K562 (cell line): Measurements from ENCODE around the gene SP100. TPM values are rescaled to one million over a fixed set of nuclear protein-coding genes. Genes with fewer than 3 reads are reported as not detected.

ENCODE experiments used
- BHLHE40 ChIP-seq: IDR thresholded peaks from 2 replicates; pipeline ENCODE4 v1.6.1; 2011; ENCODE audit warnings: low read length, improper control_type of control experiment
- DPF2 ChIP-seq: fragments of 450-650 bp; IDR thresholded peaks from 2 replicates; pipeline ENCODE4 v1.6.1; 2016
- EP400 ChIP-seq: fragments of 450-650 bp; IDR thresholded peaks from 2 replicates; pipeline ENCODE4 v1.6.1; 2017; ENCODE audit warnings: antibody characterized with exemption, mild to moderate bottlenecking, moderate library complexity
- FOSL1 ChIP-seq: fragments of 200-800 bp; sonication (Bioruptor generic); conservative IDR thresholded peaks from 2 replicates; pipeline ENCODE4 v1.6.1; 2016; ENCODE audit warnings: missing genetic modification characterization, missing compliant biosample characterization
- MEIS2 ChIP-seq: fragments of 450-650 bp; IDR thresholded peaks from 2 replicates; pipeline ENCODE4 v1.6.1; 2014; ENCODE audit warnings: mild to moderate bottlenecking; ENCODE audit not compliant: partially characterized antibody
- MYC ChIP-seq, 2 experiments: fragments of 250-450 bp in 1 of 2; sonication (Bioruptor Pico) in 1 of 2; IDR thresholded peaks; 2 replicates each; pipeline versions ENCODE4 v1.5.1 to v1.6.1; 2012 to 2021; ENCODE audit warnings: low read depth in 2 of 2, borderline replicate concordance in 1 of 2, improper control_type of control experiment in 1 of 2, low read length in 1 of 2, mild to moderate bottlenecking in 1 of 2, moderate library complexity in 1 of 2
- NFE2 ChIP-seq: IDR thresholded peaks from 2 replicates; pipeline ENCODE4 v1.6.1; 2014; ENCODE audit warnings: antibody characterized with exemption, low read depth
- SAFB ChIP-seq: fragments of 200-400 bp; formaldehyde crosslinking; IDR thresholded peaks from 2 replicates; pipeline ENCODE4 v1.6.1; 2017; ENCODE audit warnings: low read depth, low read length, borderline replicate concordance
- SMARCE1 ChIP-seq: fragments of 450-650 bp; IDR thresholded peaks from 2 replicates; pipeline ENCODE4 v1.7.1; 2016; ENCODE audit warnings: mild to moderate bottlenecking
- SREBF1 ChIP-seq: fragments of 150-350 bp; IDR thresholded peaks from 2 replicates; pipeline ENCODE4 v1.6.1; 2014; ENCODE audit warnings: antibody characterized with exemption, low read depth, low read length, borderline replicate concordance
- ZNF354B ChIP-seq: fragments of 250-450 bp; sonication (Bioruptor Pico); IDR thresholded peaks from 2 replicates; pipeline ENCODE4 v1.4.0; 2020
- ZNF384 ChIP-seq: IDR thresholded peaks from 2 replicates; pipeline ENCODE4 v1.6.1; 2012; ENCODE audit warnings: low read depth, low read length, improper control_type of control experiment
- polyA plus RNA-seq, 8 experiments: library from polyadenylated mRNA; depleted of rRNA in 4 of 8; stranded (reverse) in 5 of 8; unstranded in 3 of 8; fragments of >200 nt; fragmentation: Nextera tagmentation in 2 of 8; fragmentation: Illumina TruSeq in 1 of 8; extraction: Ambion mirVana in 2 of 8; extraction: Trizol in 1 of 8; gene quantifications; 2 replicates each; pipeline versions ENCODE4 v1.2.1 to v1.2.3, GENCODE V29; 2011 to 2014; ENCODE audit warnings: inconsistent platforms in 1 of 8, missing spikeins in 1 of 8
- total RNA-seq, 7 experiments: library from RNA; depleted of rRNA in 6 of 7; stranded (reverse); fragments of >200 nt in 6 of 7; fragmentation: Illumina TruSeq in 2 of 7; extraction: Trizol in 2 of 7; gene quantifications; 2 replicates each; pipeline versions ENCODE4 v1.2.1 to v1.2.3, GENCODE V29; 2011 to 2021; ENCODE audit warnings: low replicate concordance in 1 of 7
- TF ChIP-seq, protein P1 (sequence below), 2 experiments: fragments of 450-650 bp; IDR thresholded peaks; 2 replicates each; pipeline ENCODE4 v1.6.1; 2016; ENCODE audit warnings: mild to moderate bottlenecking in 2 of 2, borderline replicate concordance in 1 of 2, low read depth in 1 of 2, moderate library complexity in 1 of 2
- TF ChIP-seq, protein P2 (sequence below): sonication (generic); formaldehyde crosslinking; IDR thresholded peaks from 2 replicates; pipeline ENCODE4 v1.8.0; 2022; ENCODE audit warnings: mild to moderate bottlenecking, missing genetic modification reagents

Gene SP100
- total and polyA plus RNA-seq, 9 of the 15 experiments (the other 6 are each of a cell fraction or from before 2014, with no cell fraction given) = 19.2 to 39.2 (median 34.6) TPM

GRCh38 chr2:230418341-230419016, 2.5 kb downstream of the SP100 start (continued):
- TF ChIP-seq NFE2 (peak; percentile 57), FOSL1 (tag) (peak; percentile 38; the same call in 1 of the 2 replicates), MEIS2 (peak; percentile 16), MYC (IDR thresholded peaks at IDR 0.05; ENCODE audit: low read depth, low read length) (peak; percentile 51; the same call in 1 of the 2 replicates), MYC (CRISPR knock-in tag; IDR thresholded peaks at IDR 0.05; ENCODE audit: borderline replicate concordance, low read depth) (no peak), EP400 (peak; percentile 15; the same call in 1 of the 2 replicates), SAFB (no peak), SMARCE1 (0 out of 2 replicates have a peak, but pooled peaks have one; percentile 17), ZNF384 (peak; percentile 51; the same call in 1 of the 2 replicates), SREBF1 (no peak), BHLHE40 (peak; percentile 31; the same call in 1 of the 2 replicates), DPF2 (peak; percentile 32; the same call in 1 of the 2 replicates), ZNF354B (CRISPR knock-in tag) (no peak)
- TF ChIP-seq, protein P1, sequence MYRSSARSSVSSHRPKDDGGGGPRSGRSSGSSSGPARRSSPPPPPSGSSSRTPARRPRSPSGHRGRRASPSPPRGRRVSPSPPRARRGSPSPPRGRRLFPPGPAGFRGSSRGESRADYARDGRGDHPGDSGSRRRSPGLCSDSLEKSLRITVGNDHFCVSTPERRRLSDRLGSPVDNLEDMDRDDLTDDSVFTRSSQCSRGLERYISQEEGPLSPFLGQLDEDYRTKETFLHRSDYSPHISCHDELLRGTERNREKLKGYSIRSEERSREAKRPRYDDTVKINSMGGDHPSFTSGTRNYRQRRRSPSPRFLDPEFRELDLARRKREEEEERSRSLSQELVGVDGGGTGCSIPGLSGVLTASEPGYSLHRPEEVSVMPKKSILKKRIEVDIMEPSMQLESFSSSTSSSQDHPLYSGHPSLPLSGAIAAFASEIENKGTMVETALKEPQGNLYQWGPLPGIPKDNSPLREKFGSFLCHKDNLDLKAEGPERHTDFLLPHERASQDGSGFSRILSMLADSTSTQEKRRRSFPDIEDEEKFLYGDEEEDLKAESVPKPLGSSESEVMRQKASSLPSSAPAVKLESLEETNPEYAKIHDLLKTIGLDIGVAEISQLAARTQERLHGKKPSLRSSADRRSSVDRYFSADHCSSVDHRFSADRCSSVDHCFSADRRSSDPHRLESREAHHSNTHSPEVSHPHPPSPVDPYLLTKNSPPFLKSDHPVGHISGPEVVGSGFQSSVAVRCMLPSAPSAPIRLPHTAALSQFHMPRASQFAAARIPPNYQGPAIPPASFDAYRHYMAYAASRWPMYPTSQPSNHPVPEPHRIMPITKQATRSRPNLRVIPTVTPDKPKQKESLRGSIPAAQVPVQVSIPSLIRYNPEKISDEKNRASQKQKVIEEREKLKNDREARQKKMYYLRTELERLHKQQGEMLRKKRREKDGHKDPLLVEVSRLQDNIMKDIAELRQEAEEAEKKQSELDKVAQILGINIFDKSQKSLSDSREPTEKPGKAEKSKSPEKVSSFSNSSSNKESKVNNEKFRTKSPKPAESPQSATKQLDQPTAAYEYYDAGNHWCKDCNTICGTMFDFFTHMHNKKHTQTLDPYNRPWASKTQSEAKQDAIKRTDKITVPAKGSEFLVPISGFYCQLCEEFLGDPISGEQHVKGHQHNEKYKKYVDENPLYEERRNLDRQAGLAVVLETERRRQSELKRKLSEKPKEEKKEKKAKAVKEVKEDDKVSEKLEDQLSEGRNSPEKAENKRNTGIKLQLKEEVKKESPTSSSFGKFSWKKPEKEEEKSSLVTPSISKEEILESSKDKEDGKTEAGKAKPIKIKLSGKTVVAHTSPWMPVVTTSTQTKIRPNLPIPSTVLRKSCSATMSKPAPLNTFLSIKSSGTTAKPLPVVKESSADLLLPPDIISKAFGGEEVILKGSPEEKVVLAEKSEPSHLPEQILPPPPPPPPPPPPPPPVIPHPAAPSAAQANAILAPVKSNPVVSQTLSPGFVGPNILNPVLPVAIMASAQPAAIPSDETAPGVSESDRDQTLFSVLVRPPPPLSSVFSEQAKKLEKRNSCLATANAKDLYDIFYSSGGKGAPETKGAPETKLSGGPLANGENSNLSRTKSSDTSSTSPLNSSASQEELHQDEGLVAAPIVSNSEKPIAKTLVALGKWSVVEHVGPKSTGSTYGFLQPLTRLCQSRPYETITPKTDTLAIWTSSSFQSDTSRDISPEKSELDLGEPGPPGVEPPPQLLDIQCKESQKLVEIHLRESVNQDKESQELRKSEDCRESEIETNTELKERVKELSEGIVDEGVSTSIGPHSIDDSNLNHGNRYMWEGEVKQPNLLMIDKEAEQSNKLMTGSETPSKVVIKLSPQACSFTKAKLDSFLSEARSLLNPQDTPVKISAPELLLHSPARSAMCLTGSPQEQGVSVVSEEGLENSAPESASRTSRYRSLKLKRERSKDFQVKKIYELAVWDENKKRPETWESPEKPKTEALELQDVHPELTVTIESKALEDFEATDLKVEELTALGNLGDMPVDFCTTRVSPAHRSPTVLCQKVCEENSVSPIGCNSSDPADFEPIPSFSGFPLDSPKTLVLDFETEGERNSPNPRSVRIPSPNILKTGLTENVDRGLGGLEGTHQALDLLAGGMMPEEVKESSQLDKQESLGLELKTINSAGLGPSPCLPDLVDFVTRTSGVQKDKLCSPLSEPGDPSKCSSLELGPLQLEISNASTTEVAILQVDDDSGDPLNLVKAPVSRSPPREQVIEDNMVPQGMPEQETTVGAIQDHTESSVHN (IDR thresholded peaks at IDR 0.05; ENCODE audit: borderline replicate concordance in 1 of 2, low read depth in 1 of 2) = no peak
- TF ChIP-seq, protein P2, sequence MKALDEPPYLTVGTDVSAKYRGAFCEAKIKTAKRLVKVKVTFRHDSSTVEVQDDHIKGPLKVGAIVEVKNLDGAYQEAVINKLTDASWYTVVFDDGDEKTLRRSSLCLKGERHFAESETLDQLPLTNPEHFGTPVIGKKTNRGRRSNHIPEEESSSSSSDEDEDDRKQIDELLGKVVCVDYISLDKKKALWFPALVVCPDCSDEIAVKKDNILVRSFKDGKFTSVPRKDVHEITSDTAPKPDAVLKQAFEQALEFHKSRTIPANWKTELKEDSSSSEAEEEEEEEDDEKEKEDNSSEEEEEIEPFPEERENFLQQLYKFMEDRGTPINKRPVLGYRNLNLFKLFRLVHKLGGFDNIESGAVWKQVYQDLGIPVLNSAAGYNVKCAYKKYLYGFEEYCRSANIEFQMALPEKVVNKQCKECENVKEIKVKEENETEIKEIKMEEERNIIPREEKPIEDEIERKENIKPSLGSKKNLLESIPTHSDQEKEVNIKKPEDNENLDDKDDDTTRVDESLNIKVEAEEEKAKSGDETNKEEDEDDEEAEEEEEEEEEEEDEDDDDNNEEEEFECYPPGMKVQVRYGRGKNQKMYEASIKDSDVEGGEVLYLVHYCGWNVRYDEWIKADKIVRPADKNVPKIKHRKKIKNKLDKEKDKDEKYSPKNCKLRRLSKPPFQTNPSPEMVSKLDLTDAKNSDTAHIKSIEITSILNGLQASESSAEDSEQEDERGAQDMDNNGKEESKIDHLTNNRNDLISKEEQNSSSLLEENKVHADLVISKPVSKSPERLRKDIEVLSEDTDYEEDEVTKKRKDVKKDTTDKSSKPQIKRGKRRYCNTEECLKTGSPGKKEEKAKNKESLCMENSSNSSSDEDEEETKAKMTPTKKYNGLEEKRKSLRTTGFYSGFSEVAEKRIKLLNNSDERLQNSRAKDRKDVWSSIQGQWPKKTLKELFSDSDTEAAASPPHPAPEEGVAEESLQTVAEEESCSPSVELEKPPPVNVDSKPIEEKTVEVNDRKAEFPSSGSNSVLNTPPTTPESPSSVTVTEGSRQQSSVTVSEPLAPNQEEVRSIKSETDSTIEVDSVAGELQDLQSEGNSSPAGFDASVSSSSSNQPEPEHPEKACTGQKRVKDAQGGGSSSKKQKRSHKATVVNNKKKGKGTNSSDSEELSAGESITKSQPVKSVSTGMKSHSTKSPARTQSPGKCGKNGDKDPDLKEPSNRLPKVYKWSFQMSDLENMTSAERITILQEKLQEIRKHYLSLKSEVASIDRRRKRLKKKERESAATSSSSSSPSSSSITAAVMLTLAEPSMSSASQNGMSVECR (CRISPR knock-in tag) = no peak
